ENCODE measurements around the gene SLC16A2.

DNA sequence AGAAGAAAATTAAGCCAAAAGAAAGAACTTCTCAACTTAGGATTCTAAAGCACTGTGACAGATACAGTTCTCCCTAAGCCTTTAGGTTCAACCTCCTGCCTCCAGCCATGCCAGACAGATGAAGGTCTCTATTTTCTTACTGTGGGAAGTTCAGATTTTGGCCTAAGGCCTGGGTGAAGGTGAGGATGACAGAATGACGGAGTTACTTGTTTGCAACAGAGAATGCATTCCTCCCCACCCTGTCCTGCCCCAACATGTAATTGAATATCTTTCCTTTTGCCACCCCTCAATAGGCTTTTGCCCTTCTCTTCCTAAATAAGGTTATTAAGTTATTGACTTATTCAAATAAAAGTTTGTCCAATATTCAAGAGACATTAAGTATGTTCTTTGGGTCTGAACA, 25.6 kb downstream of the SLC16A2 start:
- TF ChIP-seq EZH2 (IDR thresholded peaks at IDR 0.05; ENCODE audit: low read length, unreplicated experiment) = no peak
- TF ChIP-seq, protein P1, sequence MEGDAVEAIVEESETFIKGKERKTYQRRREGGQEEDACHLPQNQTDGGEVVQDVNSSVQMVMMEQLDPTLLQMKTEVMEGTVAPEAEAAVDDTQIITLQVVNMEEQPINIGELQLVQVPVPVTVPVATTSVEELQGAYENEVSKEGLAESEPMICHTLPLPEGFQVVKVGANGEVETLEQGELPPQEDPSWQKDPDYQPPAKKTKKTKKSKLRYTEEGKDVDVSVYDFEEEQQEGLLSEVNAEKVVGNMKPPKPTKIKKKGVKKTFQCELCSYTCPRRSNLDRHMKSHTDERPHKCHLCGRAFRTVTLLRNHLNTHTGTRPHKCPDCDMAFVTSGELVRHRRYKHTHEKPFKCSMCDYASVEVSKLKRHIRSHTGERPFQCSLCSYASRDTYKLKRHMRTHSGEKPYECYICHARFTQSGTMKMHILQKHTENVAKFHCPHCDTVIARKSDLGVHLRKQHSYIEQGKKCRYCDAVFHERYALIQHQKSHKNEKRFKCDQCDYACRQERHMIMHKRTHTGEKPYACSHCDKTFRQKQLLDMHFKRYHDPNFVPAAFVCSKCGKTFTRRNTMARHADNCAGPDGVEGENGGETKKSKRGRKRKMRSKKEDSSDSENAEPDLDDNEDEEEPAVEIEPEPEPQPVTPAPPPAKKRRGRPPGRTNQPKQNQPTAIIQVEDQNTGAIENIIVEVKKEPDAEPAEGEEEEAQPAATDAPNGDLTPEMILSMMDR (conservative IDR thresholded peaks at IDR 0.05; ENCODE audit: low read depth, low read length) = no peak
- no peak for TF ChIP-seq EZH2phosphoT487 (IDR thresholded peaks at IDR 0.05; ENCODE audit: borderline replicate concordance, low read length)

All from PC-3 (cell line).